ENCODE measurements around the gene CNN3.

Gene CNN3

GRCh38 chr1:94851571-94851970 is 75.3 kb downstream of the CNN3 start:
- no peak overlapping the region for H3K4me3 ChIP-seq (ENCODE audit: low read length)
- DNase-seq (ENCODE audit: low read depth) = no peak
- TF ChIP-seq CTCF (IDR thresholded peaks at IDR 0.05; ENCODE audit: insufficient read depth, low read depth, low read length, missing control alignments) = no peak

Data from epithelial cell of esophagus (primary cell).